HG03378 (cell line): ENCODE data around the gene DHRS7.

ENCODE experiments used
- ATAC-seq: cut with Tn5 transposase; IDR thresholded peaks from one replicate; pipeline ENCODE4 v1.9.1; 2021; ENCODE audit warnings: mild to moderate bottlenecking, moderate library complexity; ENCODE audit not compliant: unreplicated experiment

DHRS7 gene

DNA sequence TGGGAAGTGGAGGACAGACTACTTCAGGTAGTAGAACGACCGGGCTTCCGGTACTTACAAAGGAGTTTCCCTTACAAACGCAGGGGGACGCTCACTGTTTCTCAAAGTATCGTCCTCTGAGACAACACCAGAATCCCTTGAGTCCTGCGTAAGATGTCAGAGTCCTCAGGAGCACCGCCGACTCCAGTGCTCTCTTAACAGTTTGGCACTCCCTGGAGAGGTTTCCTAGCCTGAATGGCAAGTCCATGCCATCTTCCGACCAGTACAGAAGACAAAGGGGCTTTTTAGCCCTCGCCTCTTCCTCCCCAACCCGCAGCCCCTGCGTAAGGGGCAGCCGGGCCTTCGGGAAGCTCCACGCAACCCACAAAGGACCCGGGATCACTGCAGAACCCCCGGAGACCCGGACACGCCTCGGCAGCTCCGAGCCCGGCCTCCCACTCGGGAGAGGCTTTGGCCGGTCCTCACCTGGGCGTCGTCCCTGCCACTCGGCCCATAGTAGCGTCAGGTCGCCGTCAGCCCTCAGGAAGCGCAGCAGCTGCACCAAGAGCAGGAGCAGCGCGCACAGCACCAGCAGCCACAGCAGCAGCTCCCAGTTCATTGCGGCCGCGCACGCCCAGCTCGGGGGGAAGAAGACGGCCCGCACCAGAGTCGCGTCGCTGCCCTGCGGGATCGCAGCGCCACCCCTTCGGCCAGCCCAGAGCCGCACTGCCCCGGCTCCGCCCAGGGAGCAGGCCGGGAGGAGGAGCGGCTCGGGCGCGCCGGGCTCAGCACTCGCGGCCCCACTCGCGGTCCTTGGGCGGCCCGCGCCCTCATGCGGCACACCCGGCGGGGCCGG lies at the start of gene DHRS7:
Gene DHRS7, minus strand, starts transcription at position 687 of the 835 bp plus-strand sequence. Its CDS starts 89 bp downstream, at position 598.
- peak; percentile 64 for ATAC-seq

- no peak for ATAC-seq
Observed at GRCh38 chr14:60214415-60215126, 49.4 kb upstream of the DHRS7 start.

DNA sequence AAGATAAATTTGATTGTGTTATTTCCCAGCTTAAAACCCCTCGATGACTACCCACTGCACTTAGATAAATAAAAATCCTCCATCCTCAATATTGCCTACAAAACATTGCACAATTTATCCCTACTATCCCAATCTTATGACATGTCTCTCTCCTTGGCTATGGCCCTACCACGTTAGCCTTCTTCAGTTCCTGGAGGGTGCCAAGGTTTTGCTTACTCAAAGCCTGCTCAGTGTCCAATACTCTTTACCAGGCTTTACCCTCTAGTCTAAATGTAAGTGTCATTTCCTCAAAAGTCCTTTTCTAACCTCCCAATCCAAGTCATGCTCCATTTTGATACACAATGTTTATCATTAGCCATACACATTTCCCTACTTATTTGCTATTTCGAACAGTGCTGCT lies 48.8 kb upstream of the DHRS7 start:
- no peak for ATAC-seq

- ATAC-seq, result peak; percentile 95
Observed at GRCh38 chr14:60212503-60213371, 47.5 kb upstream of the DHRS7 start.

- no peak for ATAC-seq
Observed at GRCh38 chr14:60211153-60211552, 46.0 kb upstream of the DHRS7 start.

DNA sequence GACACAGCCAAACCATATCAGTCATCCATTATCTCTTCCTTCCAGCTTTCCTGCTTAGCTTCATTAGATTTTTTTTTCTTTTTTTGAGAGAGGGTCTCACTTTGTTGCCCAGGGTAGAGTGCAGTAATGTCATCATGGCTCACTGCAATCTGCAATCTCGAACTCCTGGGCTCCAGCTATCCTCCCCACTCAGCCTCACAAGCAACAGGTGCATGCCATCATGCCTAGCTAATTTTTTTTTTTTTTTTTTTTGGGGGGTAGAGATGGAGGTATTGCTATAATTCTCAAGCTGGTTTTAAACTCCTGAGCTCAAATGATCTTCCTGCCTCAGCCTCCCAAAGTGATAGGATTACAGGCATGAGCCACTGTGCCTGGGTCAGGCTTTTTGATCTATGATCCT lies 45.5 kb upstream of the DHRS7 start:
- ATAC-seq, result no peak

DNA sequence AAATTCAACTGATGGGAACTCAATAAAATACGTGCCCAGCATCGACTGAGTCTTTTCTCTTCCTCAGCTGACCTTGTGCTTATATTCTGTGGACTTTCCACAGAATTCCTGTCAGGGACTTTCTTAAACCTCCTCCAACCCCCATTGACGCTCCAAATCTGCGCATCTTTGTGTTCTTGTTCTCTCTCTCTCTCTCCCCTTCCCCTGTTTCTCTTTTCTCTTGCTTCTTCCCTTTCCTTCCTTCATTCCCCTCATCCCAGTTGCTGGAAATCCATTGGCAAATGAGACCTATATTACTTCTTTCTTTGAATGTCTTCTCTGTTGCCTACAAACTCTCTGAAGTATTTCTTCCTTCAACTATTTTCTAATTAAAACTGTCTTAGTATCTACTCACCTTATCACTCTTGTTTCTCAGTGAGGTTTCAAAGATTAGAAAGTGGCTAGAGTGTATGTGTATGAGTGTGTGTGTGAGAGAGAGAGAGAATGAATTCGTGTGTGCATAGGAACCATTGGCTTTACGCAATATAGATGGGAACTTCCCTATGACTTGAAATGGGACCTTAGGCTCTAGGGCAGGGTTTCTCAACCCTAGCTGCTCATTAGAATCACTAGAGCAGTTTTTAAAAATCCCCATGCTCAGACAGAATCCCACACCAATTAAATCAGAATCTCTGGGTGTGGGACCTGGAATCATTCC lies 41.8 kb upstream of the DHRS7 start:
- peak; percentile 42 for ATAC-seq

DNA sequence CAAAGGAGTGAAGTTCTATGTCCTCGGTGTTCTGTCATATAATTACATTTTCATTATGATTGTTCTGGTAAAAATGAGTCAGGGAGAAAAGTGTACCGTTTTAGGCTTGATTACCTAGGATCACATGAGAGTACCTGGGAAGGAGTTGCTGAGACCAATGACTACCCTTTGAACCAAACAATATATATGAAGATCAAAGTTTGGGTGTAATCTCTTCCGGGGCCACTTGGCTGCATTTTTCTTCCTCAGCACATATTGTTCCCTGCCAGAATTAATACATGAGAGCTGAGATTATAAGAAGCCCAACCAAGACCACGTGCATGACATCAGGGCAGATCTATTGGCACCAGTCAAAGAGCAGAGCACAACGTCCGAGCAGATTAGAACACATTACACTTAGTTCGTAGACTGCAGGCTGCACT lies 41.1 kb upstream of the DHRS7 start:
- no peak for ATAC-seq

- peak; percentile 41 for ATAC-seq
Observed at GRCh38 chr14:60204843-60205774, 39.9 kb upstream of the DHRS7 start.

DNA sequence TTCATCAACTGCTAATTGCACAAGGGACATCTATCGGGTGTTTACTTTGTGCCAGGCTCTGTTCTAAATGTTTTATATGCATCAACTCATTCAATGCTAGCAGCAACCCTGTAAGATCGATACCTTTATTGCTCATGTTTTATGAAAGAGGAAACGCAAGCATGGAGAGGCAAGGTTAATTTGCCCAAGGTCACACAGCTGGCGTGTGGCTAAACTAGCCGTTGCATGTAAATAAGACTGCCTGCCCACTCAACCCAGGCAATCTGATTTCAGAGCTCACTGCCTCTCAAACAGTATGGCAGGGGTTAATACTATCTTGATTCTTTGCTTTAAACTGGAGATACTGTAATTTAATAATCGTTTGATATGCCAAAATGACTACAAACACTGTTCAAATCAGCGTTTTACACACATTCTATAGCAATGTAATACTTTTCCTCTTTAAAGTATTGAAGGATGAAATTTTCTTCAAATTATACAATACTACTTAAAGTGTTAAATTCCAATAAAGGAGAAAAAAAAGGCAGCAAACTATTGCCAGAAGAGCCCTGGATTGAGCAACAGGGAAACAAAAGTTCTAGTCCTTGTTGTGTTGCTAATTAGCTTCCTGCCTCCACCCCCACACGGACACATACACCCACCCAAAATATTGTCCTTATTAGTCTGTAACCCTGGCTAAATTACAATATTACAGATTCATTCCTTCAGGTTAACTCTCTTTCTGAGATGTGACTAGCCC lies 39.1 kb upstream of the DHRS7 start:
- peak; percentile 82 for ATAC-seq

DNA sequence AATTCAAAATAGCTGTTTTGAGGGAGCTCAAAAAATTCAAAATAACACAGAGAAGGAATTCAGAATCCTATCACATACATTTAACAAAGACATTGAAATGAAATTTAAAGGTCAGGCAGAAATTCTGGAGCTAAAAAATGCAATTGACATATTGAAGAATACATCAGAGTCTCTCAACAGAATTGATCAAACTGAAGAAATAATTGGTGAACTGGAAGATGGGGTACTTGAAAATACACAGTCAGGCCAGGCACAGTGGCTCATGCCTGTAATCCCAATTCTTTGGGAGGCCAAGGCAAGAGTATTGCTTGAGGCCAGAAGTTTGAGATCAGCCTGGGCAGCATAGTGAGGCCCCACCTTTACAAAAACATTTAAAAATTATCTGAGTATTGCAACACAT lies 34.1 kb upstream of the DHRS7 start:
- no peak for ATAC-seq

GRCh38 chr14:60197629-60198303 lies 32.6 kb upstream of the DHRS7 start:
- ATAC-seq, result no peak

DNA sequence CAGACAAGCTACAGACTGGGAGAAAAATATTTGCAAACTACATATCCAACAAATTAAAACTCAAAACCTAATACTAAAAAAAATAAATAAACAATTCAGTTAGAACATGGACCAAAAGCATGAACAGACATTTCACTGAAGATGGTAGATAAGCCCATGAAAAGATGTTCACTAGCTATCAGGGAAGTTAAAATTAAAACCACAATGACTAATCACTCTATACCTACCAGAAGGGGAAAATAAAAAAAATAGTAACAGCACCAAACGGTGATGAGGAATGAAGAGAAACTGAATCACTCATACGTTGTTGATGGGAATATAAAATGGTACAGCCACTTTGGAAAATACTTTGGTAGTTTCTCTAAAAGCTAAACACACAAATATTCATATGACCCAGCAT lies 31.1 kb upstream of the DHRS7 start:
- no peak for ATAC-seq

GRCh38 chr14:60195179-60195810 lies 30.1 kb upstream of the DHRS7 start:
- peak; percentile 70 for ATAC-seq

DNA sequence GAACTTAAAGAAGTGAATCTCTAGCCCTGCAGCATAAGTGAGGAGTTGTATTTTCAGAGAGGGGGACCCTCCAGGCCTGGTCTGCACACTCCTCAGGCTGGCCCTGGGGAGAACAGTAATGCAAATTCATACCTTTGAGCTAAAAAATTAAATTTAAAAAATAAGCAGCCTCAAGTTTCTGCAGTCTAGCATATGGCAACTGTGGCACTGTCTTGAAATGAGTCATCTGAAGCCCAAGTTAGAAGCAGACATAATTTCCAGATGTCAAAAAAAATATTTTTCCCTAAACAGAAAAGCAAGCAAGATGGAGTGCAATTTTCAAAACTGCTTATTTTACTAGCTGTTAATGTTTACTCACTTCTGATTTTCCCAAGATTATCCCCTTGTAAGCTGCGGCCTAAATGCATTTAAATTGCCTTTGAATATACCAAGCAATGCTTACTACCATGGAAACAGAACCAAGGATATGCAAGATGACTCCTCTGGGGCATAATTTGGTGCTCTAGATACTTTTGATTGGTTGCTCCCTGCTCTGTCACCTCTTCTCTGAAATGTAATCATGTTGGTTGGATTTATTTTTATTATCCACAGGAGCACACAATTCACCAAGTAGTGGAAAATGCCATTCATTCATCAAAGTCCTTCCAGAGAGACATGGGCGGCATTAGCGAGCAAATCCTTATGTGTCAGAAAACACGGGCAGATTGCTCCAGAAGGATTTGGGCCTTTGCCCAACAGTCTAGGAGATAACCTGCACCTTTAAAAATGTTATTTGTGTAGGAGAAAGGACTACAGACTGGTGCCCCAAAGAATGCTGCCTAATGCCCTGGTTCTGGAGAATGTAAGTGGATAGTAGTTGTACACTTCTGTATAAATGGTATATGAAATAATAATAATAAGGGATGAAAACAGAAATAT lies 25.0 kb upstream of the DHRS7 start:
- peak; percentile 64 for ATAC-seq

GRCh38 chr14:60188696-60189095 lies 23.5 kb upstream of the DHRS7 start:
- ATAC-seq, result no peak

DNA sequence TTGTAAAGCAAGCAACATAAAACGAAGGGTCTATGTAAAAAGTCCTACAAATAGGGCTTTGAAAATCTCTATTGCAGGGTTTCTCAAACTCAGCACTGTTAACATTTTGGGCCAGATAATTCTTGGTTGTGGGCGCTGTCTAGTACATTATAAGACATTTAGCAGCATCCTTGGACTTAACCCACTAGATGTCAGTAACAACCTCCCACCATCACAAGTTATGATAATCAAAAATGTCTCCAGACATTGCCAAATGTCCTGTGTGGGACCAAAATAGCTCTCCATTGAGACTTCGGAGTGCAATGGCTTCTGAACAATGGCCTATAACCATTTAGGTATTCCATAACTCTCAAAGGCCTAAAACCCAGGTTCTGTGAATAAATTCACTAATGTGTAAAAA lies 22.9 kb upstream of the DHRS7 start:
- no peak for ATAC-seq
